ENCODE measurements around the gene GTPBP6.

DNA sequence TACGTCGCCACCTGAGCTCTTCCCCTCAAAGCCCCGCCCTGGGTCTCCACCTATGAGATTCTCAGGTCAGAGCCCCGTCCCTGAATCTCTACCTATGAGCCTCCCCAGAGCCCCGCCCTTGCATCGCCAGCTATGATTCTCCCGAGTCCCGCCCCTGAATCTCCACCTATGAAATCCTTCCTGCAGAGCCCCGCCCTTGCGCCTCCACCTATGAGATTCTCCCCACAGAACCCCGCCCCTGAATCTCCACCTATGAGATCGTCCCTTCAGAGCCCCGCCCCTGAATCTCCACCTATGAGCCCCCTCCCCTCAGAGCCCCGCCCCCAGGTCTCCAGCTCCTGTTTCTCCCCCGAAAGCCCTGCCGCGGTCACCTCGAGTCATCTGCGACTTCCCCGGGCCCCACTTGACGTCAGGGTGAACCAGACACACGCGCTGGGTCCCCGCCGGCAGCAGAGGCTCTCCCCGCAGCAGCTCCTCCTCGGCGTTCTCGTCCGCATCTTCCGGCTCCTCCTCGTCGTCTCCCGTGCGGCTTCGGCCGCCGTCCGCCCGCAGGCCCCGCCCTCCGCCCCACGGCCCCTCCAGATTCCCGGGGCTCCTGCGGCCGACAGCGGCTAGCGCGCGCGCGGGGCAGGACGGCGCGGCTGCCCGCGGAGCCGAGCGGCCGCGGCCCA, 393 bp downstream of the GTPBP6 start:
- TF ChIP-seq, protein P1, sequence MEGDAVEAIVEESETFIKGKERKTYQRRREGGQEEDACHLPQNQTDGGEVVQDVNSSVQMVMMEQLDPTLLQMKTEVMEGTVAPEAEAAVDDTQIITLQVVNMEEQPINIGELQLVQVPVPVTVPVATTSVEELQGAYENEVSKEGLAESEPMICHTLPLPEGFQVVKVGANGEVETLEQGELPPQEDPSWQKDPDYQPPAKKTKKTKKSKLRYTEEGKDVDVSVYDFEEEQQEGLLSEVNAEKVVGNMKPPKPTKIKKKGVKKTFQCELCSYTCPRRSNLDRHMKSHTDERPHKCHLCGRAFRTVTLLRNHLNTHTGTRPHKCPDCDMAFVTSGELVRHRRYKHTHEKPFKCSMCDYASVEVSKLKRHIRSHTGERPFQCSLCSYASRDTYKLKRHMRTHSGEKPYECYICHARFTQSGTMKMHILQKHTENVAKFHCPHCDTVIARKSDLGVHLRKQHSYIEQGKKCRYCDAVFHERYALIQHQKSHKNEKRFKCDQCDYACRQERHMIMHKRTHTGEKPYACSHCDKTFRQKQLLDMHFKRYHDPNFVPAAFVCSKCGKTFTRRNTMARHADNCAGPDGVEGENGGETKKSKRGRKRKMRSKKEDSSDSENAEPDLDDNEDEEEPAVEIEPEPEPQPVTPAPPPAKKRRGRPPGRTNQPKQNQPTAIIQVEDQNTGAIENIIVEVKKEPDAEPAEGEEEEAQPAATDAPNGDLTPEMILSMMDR (IDR thresholded peaks at IDR 0.05): no peak
- TF ChIP-seq POLR2AphosphoS5 (IDR thresholded peaks at IDR 0.05): peak in 2 of 3 donors; percentile 58 to 60

Measured in transverse colon (tissue), 4 donors.